SHP77 (cell line): ENCODE results near the gene SH3D21.

Experiments
- DNase-seq, 2 experiments: peaks; one replicate each; lab custom pipeline; 2025; lab: John Stamatoyannopoulos, UW

The SH3D21 gene

GRCh38 chr1:36303650-36304360 is 2.4 kb upstream of the SH3D21 start:
- DNase-seq: no peak

DNA sequence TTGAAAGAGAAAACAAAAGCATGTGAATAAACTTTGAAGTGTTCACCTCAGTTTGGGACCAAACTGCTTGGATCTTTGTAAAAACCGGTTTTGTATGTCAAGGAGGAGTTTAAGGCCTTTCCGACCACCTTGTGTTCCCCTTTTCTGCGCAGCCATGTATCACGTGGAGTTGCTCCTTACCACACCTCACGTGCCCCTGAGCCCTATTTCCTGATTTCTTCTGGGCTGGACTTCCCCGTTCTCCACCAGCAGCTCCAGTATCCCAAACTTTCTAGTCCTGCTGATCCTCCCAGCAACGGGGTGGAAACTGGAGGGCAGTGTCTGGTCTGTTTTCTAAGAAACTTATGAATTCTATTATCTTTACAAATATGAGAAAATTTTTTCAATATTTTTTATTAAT is 1.6 kb upstream of the SH3D21 start:
- DNase-seq: no peak

DNA sequence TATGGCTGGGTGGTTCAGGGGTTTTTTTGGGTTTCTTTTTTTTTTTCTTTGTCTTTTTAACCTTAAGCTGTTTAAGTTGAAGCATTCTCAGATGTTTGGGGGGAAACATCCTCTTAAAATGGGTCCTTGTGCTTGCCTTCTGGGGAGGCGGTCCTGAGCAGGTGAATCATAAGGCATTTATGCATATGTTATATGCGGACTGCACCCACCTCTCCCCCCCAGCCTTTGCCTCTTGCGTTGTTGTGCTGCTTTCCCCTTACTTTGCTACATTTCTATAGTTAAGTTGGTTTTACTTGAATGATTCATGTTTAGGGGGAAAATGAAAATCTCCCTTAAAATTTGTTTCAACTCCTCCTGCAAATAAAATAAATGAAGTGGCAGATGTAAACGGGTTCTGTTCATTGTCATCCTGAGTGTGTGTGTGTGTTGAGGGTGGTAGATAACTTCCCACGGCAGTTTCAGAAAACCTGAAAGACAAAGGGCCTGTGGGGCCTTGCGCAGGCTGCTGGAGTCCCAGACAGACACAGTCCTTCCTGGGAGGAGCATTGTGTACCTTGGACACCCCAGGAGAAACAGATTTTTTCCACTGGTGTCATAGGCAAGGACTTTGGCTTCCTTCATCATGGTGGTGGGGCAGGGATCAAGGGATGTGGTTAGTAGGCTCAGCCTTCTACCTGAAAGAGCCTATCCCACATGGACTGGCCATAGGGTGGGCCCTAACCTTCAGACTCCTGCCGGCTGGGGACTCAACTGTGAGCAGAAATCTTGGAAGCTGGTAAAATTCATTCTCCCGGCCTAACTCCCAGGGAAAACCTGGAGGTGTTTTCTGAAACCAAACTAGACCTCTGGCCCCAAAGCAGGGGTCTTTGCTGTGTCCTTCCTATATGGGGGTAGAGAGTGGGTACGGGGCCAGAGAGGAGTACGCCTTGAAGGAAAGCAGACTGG is 926 bp upstream of the SH3D21 start:
- DNase-seq: no peak

DNA sequence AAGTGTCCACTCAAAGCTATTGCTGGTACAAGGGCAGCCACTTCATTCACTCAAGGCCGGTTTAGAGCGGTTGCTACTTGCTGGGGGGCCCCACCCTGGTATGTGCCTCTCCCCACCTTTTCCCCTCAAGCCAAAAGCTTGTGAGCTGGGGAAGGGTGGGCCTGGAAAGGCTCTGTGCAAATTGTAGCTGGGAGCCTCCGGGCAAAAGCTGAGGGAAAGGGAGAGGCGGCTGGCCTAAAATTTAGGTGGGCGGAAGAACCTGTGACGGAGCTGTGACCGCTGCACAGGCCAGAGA is 306 bp upstream of the SH3D21 start:
- no peak for DNase-seq

GRCh38 chr1:36306902-36307456 is 811 bp downstream of the SH3D21 start:
- peak; percentile 86 to 88 for DNase-seq

DNA sequence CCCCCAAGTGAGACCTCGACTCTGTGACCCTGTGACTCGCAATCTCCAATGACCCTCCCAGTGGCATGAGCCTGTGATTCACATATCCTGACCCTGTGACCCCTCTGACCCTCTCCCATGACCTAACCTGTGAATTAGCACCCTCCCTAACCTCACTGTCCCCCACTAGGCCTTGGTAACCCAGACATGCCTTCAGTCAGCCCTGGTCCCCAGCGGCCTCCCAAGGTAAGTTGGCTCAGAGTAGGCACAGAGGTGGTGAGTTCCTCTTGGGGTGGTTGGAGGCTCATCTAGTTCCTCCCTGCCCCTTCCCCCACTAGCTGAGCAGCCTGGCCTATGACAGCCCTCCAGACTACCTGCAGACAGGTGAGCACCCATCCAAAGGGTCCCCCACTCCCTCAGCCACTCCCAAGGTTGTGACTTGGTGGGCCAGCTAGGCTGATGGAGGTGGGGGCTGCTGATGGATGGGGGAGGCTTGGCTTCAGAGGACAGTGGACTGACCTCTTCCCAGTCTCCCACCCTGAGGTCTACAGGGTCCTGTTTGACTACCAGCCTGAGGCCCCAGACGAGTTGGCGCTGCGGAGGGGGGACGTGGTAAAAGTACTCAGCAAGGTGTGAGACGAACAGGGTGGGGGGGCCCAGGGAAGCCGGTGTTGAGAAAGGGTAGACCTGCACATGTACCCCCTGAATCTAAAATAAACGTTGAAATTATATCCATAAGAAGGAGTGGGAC is 1.6 kb downstream of the SH3D21 start:
- DNase-seq: no peak

DNA sequence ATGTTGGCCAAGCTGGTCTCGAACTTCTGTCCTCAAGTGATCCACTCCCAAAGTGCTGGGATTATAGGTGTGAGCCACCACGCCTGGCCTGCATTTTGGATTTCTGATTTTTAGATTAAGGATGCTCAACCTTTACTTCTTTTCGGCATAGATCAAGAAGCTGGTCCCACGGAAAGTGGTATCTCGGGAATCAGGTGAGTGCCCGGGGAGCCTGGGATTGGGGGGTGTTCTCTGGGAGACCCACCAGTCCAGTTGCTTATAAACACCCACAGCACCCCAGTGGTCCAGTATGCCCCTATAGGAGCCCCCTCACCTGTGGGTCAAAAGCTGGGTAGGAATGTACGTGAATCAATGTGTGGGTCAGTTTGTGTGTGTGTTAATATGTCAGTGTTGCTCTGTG is 3.2 kb downstream of the SH3D21 start:
- no peak for DNase-seq

- DNase-seq: no peak
Observed at GRCh38 chr1:36320291-36320761, 14.2 kb downstream of the SH3D21 start.

DNA sequence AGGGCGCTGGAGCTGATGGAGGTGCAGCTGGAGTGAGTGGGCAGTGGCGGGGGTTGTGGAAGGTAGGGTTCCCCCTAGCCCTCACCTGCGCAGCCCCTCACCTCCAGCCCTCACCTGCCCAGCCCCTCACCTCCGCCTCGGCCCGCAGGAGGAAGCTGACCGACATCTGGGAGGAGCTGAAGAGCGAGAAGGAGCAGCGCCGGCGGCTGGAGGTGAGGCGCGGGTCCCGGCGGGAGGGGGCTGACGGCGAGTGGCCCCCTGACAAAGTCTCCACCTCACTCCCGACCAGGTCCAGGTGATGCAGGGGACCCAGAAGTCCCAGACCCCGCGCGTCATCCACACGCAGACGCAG is 14.6 kb downstream of the SH3D21 start:
- DNase-seq: no peak

- no peak for DNase-seq
Observed at GRCh38 chr1:36321119-36321951, 15.2 kb downstream of the SH3D21 start.

DNA sequence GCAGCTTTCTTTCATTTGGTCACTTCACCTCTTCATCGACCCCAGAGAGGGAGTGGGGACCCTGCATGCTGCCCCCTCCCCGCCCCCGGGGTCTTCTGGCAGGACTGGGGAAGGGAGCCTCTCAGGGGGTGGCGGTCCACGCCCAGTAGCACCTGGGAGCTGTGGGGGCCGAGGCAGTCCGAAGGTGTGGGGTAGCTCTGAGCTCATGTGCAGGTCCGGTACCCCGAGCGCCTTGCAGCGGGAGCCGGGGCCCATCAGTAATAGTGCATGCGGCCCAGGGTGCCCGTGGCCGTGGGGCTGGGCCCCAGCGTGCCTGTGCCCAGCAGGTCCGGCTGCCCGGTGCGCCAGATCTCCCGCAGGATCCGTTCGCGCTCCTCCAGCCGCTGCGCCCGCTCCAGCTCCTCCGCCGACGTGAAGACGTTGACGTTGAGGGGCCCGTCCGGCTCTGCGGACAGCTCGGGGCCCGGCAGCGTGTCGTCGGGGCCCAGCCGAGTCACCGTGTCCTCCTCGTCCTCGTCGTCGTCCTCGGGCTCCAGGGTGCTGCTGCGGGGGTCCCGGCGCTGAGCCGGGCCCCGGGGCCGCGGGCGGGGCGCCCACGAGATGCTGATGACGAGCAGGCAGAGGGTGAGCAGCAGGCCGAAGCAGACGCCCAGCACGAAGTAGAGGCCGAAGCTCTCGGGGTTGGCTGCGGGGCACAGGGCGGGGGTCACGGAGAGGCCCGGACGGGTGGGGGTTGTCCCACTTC is 16.0 kb downstream of the SH3D21 start:
- DNase-seq: no peak

DNA sequence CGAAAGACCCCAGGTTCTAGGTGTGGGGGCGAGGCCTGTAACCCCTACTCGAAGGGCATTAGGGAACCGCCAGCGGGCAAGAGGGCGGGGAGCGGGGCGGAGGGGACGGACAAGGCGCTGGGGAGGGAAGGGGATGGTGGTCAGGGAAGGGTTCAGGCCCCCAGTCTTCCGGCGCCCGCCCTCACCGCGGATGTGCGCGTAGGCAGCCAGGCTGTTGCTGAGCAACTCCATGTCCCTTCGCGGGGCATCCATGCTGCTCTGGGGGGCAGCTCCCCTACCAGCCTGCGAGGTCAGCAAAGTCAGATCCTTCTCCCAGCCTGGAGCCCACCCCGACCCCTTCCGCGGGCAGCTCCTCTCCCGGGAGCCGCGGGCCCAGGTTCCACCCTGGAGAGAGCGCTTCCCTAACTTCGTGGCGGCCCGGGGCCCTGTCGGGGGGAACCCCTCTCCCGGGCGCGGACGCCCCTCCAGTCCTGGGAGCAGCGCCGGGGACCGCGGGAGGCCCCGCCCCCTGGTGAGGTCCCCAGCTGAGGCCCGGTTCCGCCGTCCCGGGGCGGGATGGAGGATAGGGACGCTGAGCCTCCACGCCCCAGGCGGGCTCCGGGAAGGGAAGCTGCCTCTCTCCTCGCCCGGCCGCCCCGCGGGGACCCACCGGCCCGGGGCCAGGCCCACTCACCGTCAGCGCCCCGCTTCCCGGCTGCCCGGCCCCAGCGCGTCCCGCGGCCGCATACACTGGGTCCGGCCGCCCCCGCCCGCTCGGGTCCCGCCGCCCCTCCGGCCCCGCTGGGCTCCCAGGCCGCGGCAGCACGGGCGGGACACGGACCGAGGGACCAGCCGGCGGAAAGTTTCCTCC is 16.8 kb downstream of the SH3D21 start:
- no peak for DNase-seq

GRCh38 chr1:36323636-36324352 is 17.6 kb downstream of the SH3D21 start, which contains the start of gene EVA1B:
Gene EVA1B, minus strand, starts transcription at chr1:36323645. Its CDS starts 608 bp downstream, at chr1:36323037.
- DNase-seq: peak; percentile 17 to 45

- no peak for DNase-seq
Observed at GRCh38 chr1:36324353-36324703, 18.2 kb downstream of the SH3D21 start.

- DNase-seq: no peak
Observed at GRCh38 chr1:36326499-36326898, 20.3 kb downstream of the SH3D21 start.

GRCh38 chr1:36327421-36328087 is 21.4 kb downstream of the SH3D21 start:
- DNase-seq: no peak

DNA sequence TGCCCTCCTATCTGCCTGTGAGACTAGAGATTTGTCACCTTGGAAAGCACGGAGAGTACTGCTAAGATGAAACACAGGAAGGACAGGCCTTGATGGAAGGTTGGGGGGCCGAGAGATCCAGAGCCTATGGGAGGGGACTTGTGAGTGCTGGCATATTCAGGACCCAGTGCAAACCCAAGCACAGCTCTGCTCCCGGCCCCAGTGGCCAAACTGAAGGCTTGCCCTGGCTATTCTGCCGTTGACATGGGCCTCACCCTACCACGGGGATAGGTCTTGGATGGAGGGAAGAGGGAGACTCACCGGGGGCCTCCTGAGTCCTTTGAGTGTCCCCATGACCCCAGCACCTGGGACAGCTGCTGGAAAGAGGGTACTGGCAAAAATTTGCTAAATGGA is 21.9 kb downstream of the SH3D21 start:
- no peak for DNase-seq

DNA sequence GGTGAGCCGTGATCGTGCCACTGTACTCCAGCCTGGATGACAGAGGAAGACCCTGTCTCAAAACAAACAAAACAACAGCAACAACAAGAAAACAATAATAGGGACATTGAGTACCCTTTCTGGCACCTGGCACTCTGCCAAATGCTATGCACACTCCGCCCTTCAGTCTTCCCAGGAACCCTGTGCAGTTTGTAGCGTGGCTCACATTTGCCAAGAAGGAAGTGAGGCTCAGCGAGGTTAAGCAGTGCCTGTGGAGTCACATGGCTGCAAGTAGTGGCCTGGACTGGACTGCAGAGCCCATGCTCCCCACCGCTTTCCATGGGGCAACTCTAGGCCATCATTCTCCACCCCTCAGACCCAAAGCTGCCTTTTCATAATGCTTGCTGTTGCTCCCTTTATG is 22.5 kb downstream of the SH3D21 start:
- DNase-seq: no peak

DNA sequence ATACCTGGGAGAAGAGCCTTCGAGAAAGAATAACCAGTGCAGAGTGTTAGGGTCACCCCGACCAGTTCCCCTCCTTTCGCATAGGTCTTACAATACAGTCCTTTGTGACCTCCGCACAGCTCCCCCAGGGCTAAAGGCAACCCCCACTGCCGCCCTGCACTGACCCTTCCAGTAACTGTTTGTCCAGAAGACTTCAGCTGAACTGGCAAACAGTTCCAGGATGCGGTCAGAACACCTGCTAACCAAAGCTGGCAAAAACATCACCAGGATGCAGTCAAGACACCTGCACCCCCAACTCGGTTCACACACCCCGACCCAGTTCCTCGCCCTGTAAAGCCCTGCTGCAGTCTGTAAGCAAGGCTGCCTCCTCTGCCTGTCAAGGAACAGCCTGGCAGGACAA is 23.6 kb downstream of the SH3D21 start:
- no peak for DNase-seq
